OCI-LY3 (cell line): ENCODE measurements around the gene LCNL1.
"Not testable (repeated sequence)": the region's sequence is repeated elsewhere in the genome, so short reads cannot be mapped to it uniquely, and the experiment has no call there.

Experiments
- H2AFZ ChIP-seq: fragments of 200-600, 300-600 bp; shearing (Covaris generic); 2 replicates; pipeline ENCODE4 v1.6.0; 2014; ENCODE audit warnings: antibody characterized with exemption, low read depth, low read length
- H3K27ac ChIP-seq: fragments of 200-600, 300-600 bp; sonication (generic); 2 replicates; pipeline ENCODE4 v1.5.1; 2014; ENCODE audit warnings: mild to moderate bottlenecking, low read length, moderate library complexity, mixed read lengths
- H3K27me3 ChIP-seq: fragments of 200-600, 300-600 bp; sonication (generic); 2 replicates; pipeline ENCODE4 v1.6.1; 2014; ENCODE audit warnings: low read depth, low read length, mixed read lengths
- H3K36me3 ChIP-seq: fragments of 200-600, 300-600 bp; sonication (generic); replicated peaks from 2 replicates; pipeline ENCODE3; 2014; ENCODE audit warnings: low read depth, low read length, mixed read lengths
- H3K4me1 ChIP-seq: fragments of 300-600, 200-600 bp; sonication (generic); 2 replicates; pipeline ENCODE4 v1.6.1; 2014; ENCODE audit warnings: low read length, mixed read lengths
- H3K4me2 ChIP-seq: fragments of 200-600, 300-600 bp; sonication (generic); 2 replicates; pipeline ENCODE4 v1.6.1; 2014; ENCODE audit warnings: low read length, mixed read lengths
- H3K4me3 ChIP-seq: fragments of 300-600, 200-600 bp; sonication (generic); 2 replicates; pipeline ENCODE4 v1.5.1; 2014; ENCODE audit warnings: antibody characterized with exemption, mild to moderate bottlenecking, low read length, moderate library complexity
- H3K79me2 ChIP-seq: fragments of 300-600, 200-600 bp; shearing (Covaris generic); 2 replicates; pipeline ENCODE4 v1.6.1; 2014; ENCODE audit warnings: mild to moderate bottlenecking, low read length, mixed read lengths
- H3K9ac ChIP-seq: fragments of 300-600, 200-600 bp; shearing (Covaris generic); 2 replicates; pipeline ENCODE4 v1.6.0; 2014; ENCODE audit warnings: mild to moderate bottlenecking, low read length, moderate library complexity
- H3K9me3 ChIP-seq: fragments of 200-600, 300-600 bp; shearing (Covaris generic); 2 replicates; pipeline ENCODE4 v1.6.1; 2014; ENCODE audit warnings: low read length, mixed read lengths; ENCODE audit not compliant: insufficient read depth
- H4K20me1 ChIP-seq: fragments of 200-600, 300-600 bp; sonication (generic); 2 replicates; pipeline ENCODE4 v1.6.1; 2016; ENCODE audit warnings: low read length, mixed read lengths; ENCODE audit not compliant: insufficient read depth
- CTCF ChIP-seq: fragments of 200-600, 300-600 bp; sonication (generic); IDR thresholded peaks from 2 replicates; pipeline ENCODE4 v1.5.1; 2014; ENCODE audit warnings: antibody characterized with exemption, low read length, low read depth
- EZH2phosphoT487 ChIP-seq: fragments of 200-600 bp; shearing (Covaris generic); IDR thresholded peaks from 2 replicates; pipeline ENCODE4 v1.6.1; 2018; ENCODE audit warnings: antibody characterized with exemption, mixed run types, low read depth

The LCNL1 gene

GRCh38 chr9:137001857-137002645 is 19.3 kb downstream of the LCNL1 start:
- Histone ChIP-seq H3K79me2 (no peaks in the 10 kb centered on the region), H3K4me3 (no peak overlapping the region), H3K4me2 (no peak overlapping the region), H3K9ac (no peak overlapping the region), H3K27me3 (peaks cover 32% of the 10 kb centered on the region), H2AFZ (no peak overlapping the region), H4K20me1 (no peaks in the 10 kb centered on the region; the same call in 1 of the 2 replicates), H3K27ac (no peak overlapping the region), H3K36me3 (no peaks in the 10 kb centered on the region), H3K4me1 (peaks cover 39% of the 10 kb centered on the region), H3K9me3 (no peaks in the 10 kb centered on the region)
- TF ChIP-seq EZH2phosphoT487 (no peak), CTCF (no peak)

GRCh38 chr9:137002646-137003041 is 19.9 kb downstream of the LCNL1 start:
- TF ChIP-seq CTCF (no peak), EZH2phosphoT487 (no peak)
- H3K4me3 ChIP-seq = no peak overlapping the region
- H3K4me2 ChIP-seq = no peak overlapping the region
- H3K79me2 ChIP-seq = no peaks in the 10 kb centered on the region
- no peaks in the 10 kb centered on the region for H3K36me3 ChIP-seq
- H4K20me1 ChIP-seq = no peaks in the 10 kb centered on the region; the same call in 1 of the 2 replicates
- peaks cover 37% of the 10 kb centered on the region for H3K4me1 ChIP-seq
- H3K27me3 ChIP-seq = peaks cover 26% of the 10 kb centered on the region
- H3K27ac ChIP-seq = no peak overlapping the region
- no peaks in the 10 kb centered on the region for H3K9me3 ChIP-seq
- H3K9ac ChIP-seq = no peak overlapping the region
- no peak overlapping the region for H2AFZ ChIP-seq

GRCh38 chr9:137004285-137004684 is 21.5 kb downstream of the LCNL1 start:
- H3K79me2 ChIP-seq, H3K4me2 ChIP-seq, H3K9ac ChIP-seq, H3K36me3 ChIP-seq, H4K20me1 ChIP-seq, H3K9me3 ChIP-seq, H2AFZ ChIP-seq, H3K27ac ChIP-seq, H3K4me3 ChIP-seq: not testable (repeated sequence)
- H3K4me1 ChIP-seq = peaks cover 21% of the 10 kb centered on the region
- peak; percentile 19; the same call in 1 of the 2 replicates for TF ChIP-seq CTCF
- H3K27me3 ChIP-seq = peaks cover 10% of the 10 kb centered on the region

- Histone ChIP-seq H3K27ac (no peak overlapping the region), H3K36me3 (no peaks in the 10 kb centered on the region)
- TF ChIP-seq CTCF = no peak
- TF ChIP-seq EZH2phosphoT487 = no peak
Observed at GRCh38 chr9:137006116-137007003, 23.6 kb downstream of the LCNL1 start.

More at GRCh38 chr9:137006116-137007003, 23.6 kb downstream of the LCNL1 start:
- Histone ChIP-seq H3K27me3 (peaks cover 7% of the 10 kb centered on the region), H2AFZ (no peak overlapping the region), H3K4me2 (no peak overlapping the region), H3K79me2 (no peaks in the 10 kb centered on the region), H3K4me1 (peaks cover under 1% of the 10 kb centered on the region; the same call in 1 of the 2 replicates), H3K9me3 (no peaks in the 10 kb centered on the region), H3K9ac (no peak overlapping the region), H4K20me1 (no peaks in the 10 kb centered on the region), H3K4me3 (no peak overlapping the region)
